H9 (cell line): ENCODE data around the gene HTR3D. TPM values are rescaled to one million over a fixed set of nuclear protein-coding genes. Genes with fewer than 3 reads are reported as not detected.
"Not testable (repeated sequence)": the region's sequence is repeated elsewhere in the genome, so short reads cannot be mapped to it uniquely, and the experiment has no call there.

Experiments used
- DNase-seq: peaks from one replicate; pipeline ENCODE4 v3.0.0-alpha.2; 2017
- H2AFZ ChIP-seq: one replicate; pipeline ENCODE4 v1.6.1; 2013; ENCODE audit warnings: mild to moderate bottlenecking, low read length, control low read depth, moderate library complexity
- H2AK5ac ChIP-seq: 2 replicates; pipeline ENCODE4 v1.6.1; 2013; ENCODE audit warnings: low read length, control low read depth, mixed read lengths; ENCODE audit not compliant: insufficient read length
- H2BK120ac ChIP-seq: one replicate; pipeline ENCODE4 v1.6.1; 2013; ENCODE audit warnings: low read depth, mild to moderate bottlenecking, low read length, control low read depth, inconsistent platforms; ENCODE audit not compliant: poor library complexity, severe bottlenecking
- H2BK12ac ChIP-seq: 2 replicates; pipeline ENCODE4 v1.6.1; 2013; ENCODE audit warnings: low read length, control low read depth, mixed read lengths, low read depth; ENCODE audit not compliant: insufficient read length
- H2BK15ac ChIP-seq: 2 replicates; pipeline ENCODE4 v1.6.1; 2013; ENCODE audit warnings: low read depth, low read length, control low read depth
- H2BK20ac ChIP-seq: one replicate; pipeline ENCODE4 v1.6.1; 2013; ENCODE audit warnings: low read depth, mild to moderate bottlenecking, low read length, control low read depth, inconsistent platforms; ENCODE audit not compliant: poor library complexity, severe bottlenecking
- H2BK5ac ChIP-seq: 2 replicates; pipeline ENCODE4 v1.6.1; 2013; ENCODE audit warnings: low read length, control low read depth, mixed read lengths; ENCODE audit not compliant: insufficient read length
- H3K14ac ChIP-seq: 2 replicates; pipeline ENCODE4 v1.6.1; 2013; ENCODE audit warnings: low read length, control low read depth; ENCODE audit not compliant: insufficient read depth
- H3K18ac ChIP-seq: 2 replicates; pipeline ENCODE4 v1.6.1; 2013; ENCODE audit warnings: low read depth, mild to moderate bottlenecking, mixed read lengths, low read length, control low read depth; ENCODE audit not compliant: insufficient read length
- H3K23ac ChIP-seq: 2 replicates; pipeline ENCODE4 v1.6.1; 2013; ENCODE audit warnings: low read length, control low read depth, mixed read lengths, low read depth; ENCODE audit not compliant: insufficient read length
- H3K23me2 ChIP-seq: 2 replicates; pipeline ENCODE4 v1.6.1; 2013; ENCODE audit warnings: low read depth, mild to moderate bottlenecking, mixed read lengths, low read length, control low read depth; ENCODE audit not compliant: insufficient read length, poor library complexity, severe bottlenecking
- H3K27ac ChIP-seq: 2 replicates; pipeline ENCODE4 v1.5.1; 2013; ENCODE audit warnings: low read length, control low read depth, mixed read lengths, low read depth; ENCODE audit not compliant: insufficient read length
- H3K27me3 ChIP-seq: 2 replicates; pipeline ENCODE4 v1.6.1; 2013; ENCODE audit warnings: low read length, control low read depth, inconsistent platforms; ENCODE audit not compliant: insufficient read depth
- H3K4ac ChIP-seq: 2 replicates; pipeline ENCODE4 v1.6.1; 2013; ENCODE audit warnings: low read depth, mild to moderate bottlenecking, control low read depth, inconsistent platforms, low read length, moderate library complexity
- H3K4me1 ChIP-seq: 2 replicates; pipeline ENCODE4 v1.6.1; 2013; ENCODE audit warnings: low read length, control low read depth, inconsistent platforms; ENCODE audit not compliant: insufficient read depth
- H3K4me2 ChIP-seq: 2 replicates; pipeline ENCODE4 v1.6.1; 2013; ENCODE audit warnings: low read length, control low read depth, mixed read lengths; ENCODE audit not compliant: insufficient read length, insufficient read depth
- H3K56ac ChIP-seq: 2 replicates; pipeline ENCODE4 v1.6.1; 2013; ENCODE audit warnings: low read depth, mild to moderate bottlenecking, mixed read lengths, low read length, control low read depth; ENCODE audit not compliant: insufficient read length
- H3K79me1 ChIP-seq: 2 replicates; pipeline ENCODE4 v1.6.1; 2013; ENCODE audit warnings: low read depth, mild to moderate bottlenecking, moderate library complexity, low read length, control low read depth, inconsistent platforms; ENCODE audit not compliant: insufficient read depth, poor library complexity, severe bottlenecking
- H3K79me2 ChIP-seq: 2 replicates; pipeline ENCODE4 v1.6.1; 2013; ENCODE audit warnings: low read length, control low read depth, inconsistent platforms; ENCODE audit not compliant: insufficient read depth
- H3K9ac ChIP-seq: 2 replicates; pipeline ENCODE4 v1.6.1; 2013; ENCODE audit warnings: low read length, control low read depth, mixed read lengths; ENCODE audit not compliant: insufficient read length; ENCODE audit errors: extremely low read depth
- H3K9me3 ChIP-seq: one replicate; pipeline ENCODE4 v1.6.1; 2013; ENCODE audit warnings: low read depth, low read length, inconsistent platforms; ENCODE audit not compliant: control insufficient read depth
- H3T11ph ChIP-seq: one replicate; pipeline ENCODE4 v1.6.1; 2013; ENCODE audit warnings: mild to moderate bottlenecking, low read length, control low read depth, inconsistent platforms
- H4K20me1 ChIP-seq: one replicate; pipeline ENCODE4 v1.6.1; 2013; ENCODE audit not compliant: control insufficient read depth, insufficient read length, insufficient read depth
- H4K5ac ChIP-seq: 2 replicates; pipeline ENCODE4 v1.6.1; 2013; ENCODE audit warnings: low read depth, mild to moderate bottlenecking, mixed read lengths, low read length, control low read depth; ENCODE audit not compliant: insufficient read length
- H4K8ac ChIP-seq: replicated peaks from 2 replicates; pipeline ENCODE4 v1.6.1; 2013; ENCODE audit warnings: low read length, control low read depth, mixed read lengths, low read depth; ENCODE audit not compliant: insufficient read length
- H4K91ac ChIP-seq: 2 replicates; pipeline ENCODE4 v1.6.1; 2013; ENCODE audit warnings: low read depth, mild to moderate bottlenecking, moderate library complexity, mixed read lengths, low read length, control low read depth; ENCODE audit not compliant: insufficient read length
- H3K27ac Mint-ChIP-seq, 3 experiments: 2 replicates in 2 of 3; 3 replicates in 1 of 3; pipeline ENCODE4 v1.8.0; 2020 to 2021; ENCODE audit warnings: mixed read lengths in 3 of 3, mild to moderate bottlenecking in 1 of 3, moderate library complexity in 1 of 3
- H3K27me3 Mint-ChIP-seq: 2 replicates; pipeline ENCODE4 v1.8.0; 2021; ENCODE audit warnings: low read depth, mild to moderate bottlenecking, moderate library complexity, mixed read lengths
- H3K36me3 Mint-ChIP-seq, 3 experiments: 2 replicates in 2 of 3; 3 replicates in 1 of 3; pipeline ENCODE4 v1.8.0; 2020 to 2021; ENCODE audit warnings: low read depth in 3 of 3, mixed read lengths in 3 of 3; ENCODE audit not compliant: insufficient read depth in 1 of 3
- H3K4me1 Mint-ChIP-seq, 2 experiments: 2 replicates each; pipeline ENCODE4 v1.8.0; 2020; ENCODE audit warnings: mixed read lengths in 2 of 2
- H3K4me3 Mint-ChIP-seq, 2 experiments: 2 replicates in 1 of 2; 3 replicates in 1 of 2; pipeline ENCODE4 v1.8.0; 2020 to 2021; ENCODE audit warnings: mild to moderate bottlenecking in 2 of 2, mixed read lengths in 2 of 2, moderate library complexity in 1 of 2
- H3K9me3 Mint-ChIP-seq, 2 experiments: 2 replicates in 1 of 2; 3 replicates in 1 of 2; pipeline ENCODE4 v1.8.0; 2020; ENCODE audit warnings: mild to moderate bottlenecking in 2 of 2, mixed read lengths in 2 of 2, moderate library complexity in 1 of 2
- CTCF ChIP-seq: fragments of 200-600 bp; sonication (generic); conservative IDR thresholded peaks from 3 replicates; pipeline ENCODE4 v1.8.0; 2021; ENCODE audit warnings: antibody characterized with exemption, mild to moderate bottlenecking
- WGBS: extraction: QIAGEN DNeasy Blood & Tissue Kit; methylation state at CpG from one replicate; pipeline ENCODE4 v1.1.7; 2013; ENCODE audit warnings: missing lambda C conversion rate, low lambda C conversion rate, mixed read lengths; ENCODE audit not compliant: insufficient read length; ENCODE audit errors: extremely low coverage; 5-methylcytosine and 5-hydroxymethylcytosine counted together
- total RNA-seq: library from RNA; stranded (reverse); gene quantifications from 2 replicates; pipeline ENCODE4 v1.2.1, GENCODE V29; 2021

The HTR3D gene
- total RNA-seq, 1 experiment from 2014 or later: not detected

- no peak overlapping the region for H3K27ac ChIP-seq
- H4K5ac ChIP-seq: no peak overlapping the region
- no peak overlapping the region for H2BK12ac ChIP-seq
- no peak overlapping the region for H2BK15ac ChIP-seq
- H3K9me3 ChIP-seq: no peaks in the 10 kb centered on the region
- no CpG with 5 or more reads among the region's 5 CpGs for WGBS
- H4K20me1 ChIP-seq: no peaks in the 10 kb centered on the region
- H2BK5ac ChIP-seq: no peak overlapping the region
- DNase-seq: no peak
- no peak overlapping the region for H3K18ac ChIP-seq
- H2BK20ac ChIP-seq: no peak overlapping the region
- Mint-ChIP-seq H3K9me3 (peaks cover 9% of the 10 kb centered on the region in 2 experiments), H3K4me3 (no peak overlapping the region), H3K27me3 (0 out of 2 replicates have a peak, but pooled peaks cover 1% of the 10 kb centered on the region), H3K4me1 (no peaks in the 10 kb centered on the region), H3K36me3 (peaks cover 2 to 7% (median 2%) of the 10 kb centered on the region in 3 experiments; a peak in 4 of 7 replicates), H3K27ac (no peak overlapping the region)
- no peaks in the 10 kb centered on the region for H3K27me3 ChIP-seq
- H3K9ac ChIP-seq: no peak overlapping the region
- no peak overlapping the region for H4K91ac ChIP-seq
- no peaks in the 10 kb centered on the region for H3K4me1 ChIP-seq
- no peaks in the 10 kb centered on the region for H3K23me2 ChIP-seq
- no peak for TF ChIP-seq CTCF
- no peak overlapping the region for H2BK120ac ChIP-seq
- H3K56ac ChIP-seq: no peak overlapping the region
- H3K4ac ChIP-seq: no peak overlapping the region
- H3K79me1 ChIP-seq: no peaks in the 10 kb centered on the region
- H3T11ph ChIP-seq: no peak overlapping the region
- H3K14ac ChIP-seq: no peak overlapping the region
- H3K79me2 ChIP-seq: no peaks in the 10 kb centered on the region
- H3K4me2 ChIP-seq: no peak overlapping the region
- no peak overlapping the region for H2AK5ac ChIP-seq
- no peak overlapping the region for H4K8ac ChIP-seq
- no peak overlapping the region for H3K23ac ChIP-seq
- H2AFZ ChIP-seq: no peak overlapping the region
These were observed 36.8 kb downstream of the HTR3D start for GRCh38 chr3:184068344-184068743.

- not testable (repeated sequence) for H3K23ac ChIP-seq, H2BK20ac ChIP-seq, H3K4ac ChIP-seq, H3K9me3 ChIP-seq, H3K27me3 Mint-ChIP-seq, H3K4me2 ChIP-seq, H4K91ac ChIP-seq, H2AK5ac ChIP-seq, H3K56ac ChIP-seq, H3K27ac ChIP-seq, H3K36me3 Mint-ChIP-seq, H3K4me1 ChIP-seq, H4K20me1 ChIP-seq, H3K27ac Mint-ChIP-seq, H3K27me3 ChIP-seq, DNase-seq, H4K5ac ChIP-seq, H3K23me2 ChIP-seq, H2BK15ac ChIP-seq, H3K4me1 Mint-ChIP-seq, H3K9ac ChIP-seq, H2AFZ ChIP-seq, H3K4me3 Mint-ChIP-seq, H2BK5ac ChIP-seq, H3K18ac ChIP-seq, H3K9me3 Mint-ChIP-seq, H3T11ph ChIP-seq, H2BK120ac ChIP-seq, H3K14ac ChIP-seq, H2BK12ac ChIP-seq, H3K79me1 ChIP-seq, H4K8ac ChIP-seq, H3K79me2 ChIP-seq
- WGBS: no CpG with 5 or more reads among the region's 7 CpGs
These were observed 39.6 kb downstream of the HTR3D start for GRCh38 chr3:184071142-184071541.
